Stimulated activated CD8-positive, alpha-beta memory T cell treated with anti-CD3 and anti-CD28 coated beads, Interleukin-15, amount 100 ng/mL, for 1 hour (primary cell): ENCODE measurements around the gene TMEM38A.

Experiments
- DNase-seq: peaks from one replicate; pipeline ENCODE4 v3.0.0-alpha.2; 2020; ENCODE audit warnings: low read depth

TMEM38A gene, protein sequence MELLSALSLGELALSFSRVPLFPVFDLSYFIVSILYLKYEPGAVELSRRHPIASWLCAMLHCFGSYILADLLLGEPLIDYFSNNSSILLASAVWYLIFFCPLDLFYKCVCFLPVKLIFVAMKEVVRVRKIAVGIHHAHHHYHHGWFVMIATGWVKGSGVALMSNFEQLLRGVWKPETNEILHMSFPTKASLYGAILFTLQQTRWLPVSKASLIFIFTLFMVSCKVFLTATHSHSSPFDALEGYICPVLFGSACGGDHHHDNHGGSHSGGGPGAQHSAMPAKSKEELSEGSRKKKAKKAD

DNA sequence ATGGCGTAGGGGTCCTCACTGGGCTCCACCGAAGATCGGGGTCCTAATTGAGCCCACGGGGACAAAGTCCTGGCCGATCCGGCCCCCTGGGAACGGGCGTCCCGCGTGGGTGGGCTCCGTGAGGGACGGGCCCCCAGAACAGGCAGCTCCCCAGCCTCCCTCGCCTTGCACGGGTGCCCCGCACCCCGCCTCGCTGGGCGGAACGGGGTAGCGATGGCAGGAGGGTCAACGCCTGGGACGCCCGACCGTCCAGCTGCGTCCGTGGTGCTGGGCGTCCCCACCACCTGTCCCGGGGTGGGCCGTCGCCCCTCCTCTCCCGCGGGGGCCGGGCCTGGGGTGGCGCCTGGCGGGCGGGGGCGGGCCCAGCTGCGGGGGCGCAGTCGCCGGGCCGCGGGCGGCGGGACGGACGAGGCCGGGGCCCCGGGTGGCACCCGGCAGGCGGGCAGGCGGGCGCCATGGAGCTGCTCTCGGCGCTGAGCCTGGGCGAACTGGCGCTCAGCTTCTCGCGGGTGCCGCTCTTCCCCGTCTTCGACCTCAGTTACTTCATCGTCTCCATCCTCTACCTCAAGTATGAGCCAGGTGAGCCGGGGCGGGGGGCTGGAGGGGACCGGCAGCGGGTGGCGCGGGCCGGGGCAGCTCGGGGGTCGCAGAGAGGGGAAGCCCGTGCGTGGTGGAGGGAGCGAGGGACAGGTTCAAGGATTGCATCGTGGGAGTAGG lies at the start of gene TMEM38A:
Gene TMEM38A (plus strand): TSS at position 377 of the 717 bp plus-strand sequence. CDS start 79 bp downstream, at position 456.
- no peak for DNase-seq

DNA sequence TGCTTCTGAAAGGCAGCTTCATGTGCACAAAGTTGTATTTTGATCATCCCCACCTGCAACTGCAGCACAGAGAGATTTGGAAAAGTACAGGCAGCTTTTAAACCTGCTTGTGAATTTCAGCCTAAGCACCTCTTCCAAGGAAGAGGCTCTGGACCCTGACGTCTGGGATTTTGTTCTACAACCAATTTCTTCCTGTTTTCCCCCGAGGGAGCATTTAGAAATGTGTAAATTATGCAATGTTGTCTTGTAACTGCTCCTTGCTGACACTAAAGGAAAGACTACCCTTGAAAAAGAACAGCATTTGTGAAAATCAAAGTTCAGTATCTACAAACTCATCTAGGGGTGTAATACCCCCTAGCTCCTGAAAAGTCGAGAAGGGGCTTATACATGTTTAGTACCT lies 48.3 kb upstream of the TMEM38A start:
- no peak for DNase-seq

DNA sequence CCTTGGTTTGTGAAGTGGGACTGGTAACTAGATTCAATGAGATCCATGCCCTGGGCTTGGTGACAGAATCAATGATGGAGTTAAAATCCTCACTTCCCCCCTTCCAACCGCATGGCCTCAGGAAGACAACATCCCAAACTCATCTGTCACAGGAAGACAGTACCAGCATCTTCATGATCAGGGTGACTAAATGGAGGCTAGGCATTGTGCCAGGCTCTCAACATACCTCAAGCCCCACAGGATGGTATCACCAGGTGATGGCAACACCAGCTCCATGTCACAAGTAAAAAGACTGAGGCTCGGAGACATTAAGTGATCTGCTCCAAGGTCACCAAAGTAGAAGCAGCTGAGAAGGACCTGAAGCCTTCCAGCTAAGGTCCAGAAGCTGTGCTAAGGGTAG lies 47.1 kb upstream of the TMEM38A start:
- DNase-seq: no peak

DNA sequence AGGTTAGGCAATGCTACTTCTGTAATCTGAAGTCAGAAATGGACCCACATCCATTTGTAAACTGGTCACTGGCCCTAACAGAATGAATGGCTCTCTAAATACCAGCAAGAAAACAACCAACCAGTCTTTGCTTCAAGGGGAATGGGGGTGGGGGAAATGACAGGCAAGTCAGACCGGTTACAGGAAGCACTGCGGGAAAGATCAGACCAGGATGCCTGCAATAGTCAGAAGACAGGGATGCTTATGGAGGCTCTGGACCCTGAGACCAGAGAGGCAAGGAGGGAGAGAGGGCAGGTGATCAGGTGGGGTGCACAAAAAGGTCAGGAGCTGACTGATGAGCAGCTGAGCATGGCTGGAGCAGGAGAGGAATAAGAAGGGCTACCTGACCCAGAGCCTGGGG lies 46.0 kb upstream of the TMEM38A start:
- DNase-seq: no peak

DNA sequence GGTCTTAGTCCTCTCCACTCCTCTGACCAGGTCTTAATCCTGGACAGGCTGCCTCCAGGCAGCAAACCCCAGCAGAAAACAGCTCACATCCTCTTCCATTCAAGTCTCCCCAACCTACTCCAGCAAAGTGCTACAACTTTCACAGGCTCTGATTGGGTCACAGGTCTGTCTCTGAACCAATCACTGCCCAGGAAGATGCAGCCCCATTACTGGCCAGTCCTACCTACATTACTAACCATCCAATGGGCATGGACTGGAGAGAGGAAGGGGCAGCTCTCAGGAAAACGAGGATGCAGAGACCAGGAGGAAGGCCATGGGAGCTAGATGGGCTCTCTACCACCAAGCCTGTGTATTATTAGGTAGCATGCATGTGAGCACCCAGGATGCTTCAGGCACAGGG lies 45.1 kb upstream of the TMEM38A start:
- DNase-seq: no peak

DNA sequence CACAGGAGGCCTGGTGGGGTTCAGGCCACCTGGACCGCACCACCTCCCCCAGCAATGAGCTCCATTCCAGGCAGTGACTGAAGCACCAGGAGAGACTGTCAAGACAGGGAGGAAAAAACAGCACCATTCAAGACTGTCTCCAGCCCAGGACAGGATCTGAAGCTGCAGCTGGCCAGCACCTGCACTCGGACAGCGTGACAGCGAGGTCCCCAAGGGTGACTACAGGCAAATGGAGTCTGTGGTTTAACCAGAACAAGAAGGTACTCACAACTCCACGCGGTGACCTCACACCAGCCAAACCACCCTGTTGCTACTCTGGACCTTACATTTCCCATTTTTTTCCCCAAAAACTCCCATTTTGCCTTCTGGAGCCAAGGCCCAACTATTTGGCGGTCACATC lies 42.7 kb upstream of the TMEM38A start:
- DNase-seq: no peak

DNA sequence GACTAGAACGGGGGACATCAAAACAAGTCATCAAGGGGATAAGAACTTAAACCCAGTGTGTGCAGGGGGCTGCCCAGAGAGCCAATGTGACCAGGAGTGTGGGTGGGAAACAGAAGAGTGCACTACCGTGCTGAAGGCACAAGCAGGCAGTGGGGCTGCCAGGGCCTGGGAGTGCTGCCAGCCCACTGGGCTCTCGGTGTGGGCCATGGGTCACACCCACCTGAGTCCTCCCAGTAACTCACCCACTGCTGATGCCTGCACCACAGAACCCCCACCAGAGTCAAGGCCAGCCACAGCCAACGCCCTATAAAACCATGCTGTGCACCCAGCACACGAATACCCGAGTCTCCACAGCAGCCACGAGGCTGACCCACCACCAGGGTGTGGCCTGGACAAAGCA lies 41.5 kb upstream of the TMEM38A start:
- no peak for DNase-seq

DNA sequence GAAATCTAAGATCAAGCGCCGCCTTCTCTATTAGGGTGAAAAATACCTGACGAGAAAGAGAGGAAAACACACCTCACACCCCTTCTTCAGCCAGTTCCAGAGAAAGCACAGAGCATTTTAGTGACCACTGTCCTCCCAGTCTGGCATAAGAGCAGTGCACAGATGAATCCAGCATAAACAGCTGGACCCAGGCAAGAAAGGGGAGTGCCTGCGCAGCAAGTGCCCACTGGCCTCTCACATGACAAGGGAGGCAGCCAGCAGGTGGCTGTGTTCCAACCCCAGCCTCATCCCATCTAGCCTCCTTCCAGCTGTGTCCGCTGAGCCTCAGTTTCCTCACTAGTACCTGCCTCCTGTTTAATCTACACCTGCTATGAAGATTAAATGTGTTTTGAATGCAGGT lies 40.9 kb upstream of the TMEM38A start:
- DNase-seq: no peak

DNA sequence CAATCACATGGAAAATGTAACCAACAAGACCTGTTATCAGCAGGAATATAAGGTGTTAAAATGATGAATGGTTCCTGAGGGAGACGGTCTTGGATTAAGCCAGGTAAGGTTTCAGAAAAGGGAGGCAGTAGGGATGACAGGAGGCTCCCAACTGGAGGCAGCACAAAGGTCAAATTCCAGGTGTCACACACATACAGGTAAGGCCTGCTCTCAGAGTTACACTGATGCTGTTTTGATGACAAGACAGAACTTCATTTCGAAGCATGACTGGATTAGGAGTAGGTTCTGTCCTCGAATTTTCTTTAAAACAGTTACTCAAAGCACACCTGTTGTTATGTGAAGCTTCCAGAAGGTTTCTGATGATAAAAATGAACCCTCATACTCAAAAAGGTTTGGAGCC lies 40.4 kb upstream of the TMEM38A start:
- DNase-seq: no peak

DNA sequence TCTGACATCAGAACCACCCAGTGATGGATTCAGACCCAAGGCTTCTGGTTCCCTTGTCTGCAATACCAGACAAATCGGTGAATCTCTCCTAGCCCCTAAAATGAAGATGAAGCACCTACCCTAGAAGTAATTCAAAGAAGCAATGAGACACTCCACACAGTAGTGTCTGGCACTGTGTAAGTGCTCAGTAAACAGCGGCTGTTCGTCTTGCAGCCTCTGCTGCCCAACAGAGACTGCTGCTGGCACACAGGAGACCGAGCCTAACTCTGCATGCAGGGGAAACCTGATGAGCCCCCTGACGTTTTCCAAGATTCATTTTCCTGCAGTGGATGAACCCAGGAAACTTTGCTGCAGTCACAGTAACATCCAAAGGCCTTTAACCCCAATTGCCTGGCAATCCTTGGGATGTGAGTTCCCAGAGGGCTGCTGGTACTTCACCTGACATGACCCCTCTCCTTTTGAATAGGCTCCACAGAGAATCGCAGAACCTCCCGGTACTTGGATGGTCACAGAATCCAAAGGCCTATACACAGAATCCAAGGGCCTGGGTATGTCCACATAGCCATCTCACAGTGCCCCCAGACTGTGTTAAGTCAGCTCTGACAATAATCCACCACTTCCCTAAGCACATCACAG lies 39.7 kb upstream of the TMEM38A start:
- DNase-seq: no peak

DNA sequence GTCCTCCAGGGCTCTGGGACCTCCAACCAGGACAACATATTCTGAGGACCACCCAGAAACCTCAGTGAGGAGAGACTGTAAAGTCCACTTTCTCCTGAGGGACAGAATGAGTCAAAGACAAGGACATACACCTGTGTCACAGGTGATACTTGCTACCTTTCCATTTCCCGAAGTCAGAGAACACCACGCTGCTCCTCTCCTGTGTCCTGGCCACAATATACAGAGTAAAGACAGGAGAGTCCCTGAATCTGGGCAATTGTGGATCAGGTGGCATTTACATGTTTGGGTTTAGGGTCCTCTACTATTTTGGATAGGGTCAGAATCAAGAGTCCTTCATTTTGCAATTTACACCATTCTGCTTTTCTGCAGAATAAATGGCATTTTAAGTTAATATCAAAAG lies 37.9 kb upstream of the TMEM38A start:
- no peak for DNase-seq

DNA sequence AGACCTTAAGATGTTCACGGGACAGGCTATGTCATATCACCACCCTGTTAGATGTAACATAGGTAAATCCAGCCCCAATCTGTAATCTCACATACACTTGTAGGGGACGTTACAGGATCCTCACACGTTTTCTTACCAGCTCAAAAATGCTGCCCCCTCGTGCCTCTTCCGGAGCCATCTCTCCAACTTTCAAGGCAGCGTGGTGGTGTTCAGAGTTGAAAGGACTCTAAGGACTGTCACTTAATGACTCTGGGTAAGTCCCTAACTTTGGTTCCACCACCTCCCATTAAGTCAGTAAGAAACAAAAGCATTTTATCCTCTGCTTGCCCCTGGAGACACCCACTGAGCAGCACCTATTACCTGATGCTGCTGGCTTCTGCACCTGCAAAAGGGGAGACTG lies 37.4 kb upstream of the TMEM38A start:
- no peak for DNase-seq

DNA sequence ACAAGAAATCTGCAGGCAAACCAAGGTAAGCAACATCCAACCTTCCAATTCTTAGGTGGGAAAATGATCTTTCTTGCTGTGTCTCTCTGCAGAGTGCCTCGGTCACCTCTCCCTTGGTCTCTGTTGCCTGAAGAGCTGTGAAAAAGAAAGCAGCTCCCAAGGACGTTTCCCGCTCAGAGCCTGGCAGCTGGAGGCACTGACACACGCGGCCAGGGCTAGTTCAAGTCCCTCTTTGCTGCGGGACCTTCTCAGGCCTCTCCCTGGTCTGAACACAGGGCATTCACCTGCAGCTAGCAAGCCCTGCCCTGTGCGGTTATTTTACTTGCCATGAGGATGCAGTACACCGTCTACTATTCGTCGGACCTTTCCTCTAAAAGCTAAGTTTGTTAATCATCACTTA lies 36.7 kb upstream of the TMEM38A start:
- DNase-seq: no peak

DNA sequence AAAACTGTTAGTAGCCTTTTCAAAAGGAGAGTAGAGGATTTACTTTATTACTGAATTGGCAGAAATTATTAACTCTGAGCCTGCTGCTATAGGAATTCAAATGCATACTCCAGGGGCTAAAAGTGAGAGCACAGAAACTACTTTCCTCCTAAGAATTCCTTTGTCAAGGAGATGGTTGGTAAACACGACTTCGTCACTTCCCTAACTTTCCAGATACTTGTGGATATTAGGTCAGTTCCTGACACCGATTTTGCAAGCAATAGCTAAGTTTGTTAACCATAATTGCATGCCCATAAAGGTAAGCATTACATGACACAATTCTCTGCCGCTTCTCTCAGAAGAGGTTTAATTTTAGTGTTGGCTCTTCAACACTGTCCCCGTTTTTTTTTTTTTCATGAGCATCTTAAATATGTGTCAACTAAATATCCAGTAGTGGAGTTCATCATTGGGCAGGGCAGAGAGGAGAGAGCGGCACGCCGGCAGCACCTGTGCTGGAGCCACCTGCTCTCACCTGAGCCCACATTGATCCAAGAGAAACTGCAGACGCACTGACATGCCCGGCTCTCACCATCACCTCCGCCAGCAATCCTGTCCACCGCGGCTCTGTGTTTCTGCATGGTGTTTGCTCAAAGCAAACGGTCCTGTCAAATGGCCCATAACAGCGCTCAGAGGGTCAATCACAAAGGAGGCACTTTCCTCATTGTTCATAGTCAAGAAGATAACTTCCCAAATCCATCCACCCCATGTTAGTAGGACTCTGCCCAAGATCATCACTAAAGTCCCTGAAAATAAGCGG lies 35.6 kb upstream of the TMEM38A start:
- no peak for DNase-seq

DNA sequence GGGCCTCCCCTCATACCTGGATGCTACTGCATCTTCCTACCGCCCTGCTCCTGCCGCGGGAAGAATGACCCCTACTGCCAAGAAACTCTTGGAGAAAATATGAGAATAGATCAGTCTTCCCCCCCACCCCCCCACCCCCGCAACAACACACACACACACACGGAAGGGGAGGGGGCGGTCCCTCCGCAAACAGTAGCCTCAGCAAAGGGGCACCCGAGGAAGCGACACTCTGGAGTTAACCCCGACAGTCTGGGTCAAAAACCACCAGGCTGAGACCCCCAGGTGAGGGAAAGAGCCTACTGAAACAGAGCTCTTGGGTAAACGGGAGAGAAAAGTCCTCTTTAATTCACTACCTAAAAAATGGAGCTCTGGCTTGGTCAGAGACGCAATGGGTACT lies 34.1 kb upstream of the TMEM38A start:
- no peak for DNase-seq

DNA sequence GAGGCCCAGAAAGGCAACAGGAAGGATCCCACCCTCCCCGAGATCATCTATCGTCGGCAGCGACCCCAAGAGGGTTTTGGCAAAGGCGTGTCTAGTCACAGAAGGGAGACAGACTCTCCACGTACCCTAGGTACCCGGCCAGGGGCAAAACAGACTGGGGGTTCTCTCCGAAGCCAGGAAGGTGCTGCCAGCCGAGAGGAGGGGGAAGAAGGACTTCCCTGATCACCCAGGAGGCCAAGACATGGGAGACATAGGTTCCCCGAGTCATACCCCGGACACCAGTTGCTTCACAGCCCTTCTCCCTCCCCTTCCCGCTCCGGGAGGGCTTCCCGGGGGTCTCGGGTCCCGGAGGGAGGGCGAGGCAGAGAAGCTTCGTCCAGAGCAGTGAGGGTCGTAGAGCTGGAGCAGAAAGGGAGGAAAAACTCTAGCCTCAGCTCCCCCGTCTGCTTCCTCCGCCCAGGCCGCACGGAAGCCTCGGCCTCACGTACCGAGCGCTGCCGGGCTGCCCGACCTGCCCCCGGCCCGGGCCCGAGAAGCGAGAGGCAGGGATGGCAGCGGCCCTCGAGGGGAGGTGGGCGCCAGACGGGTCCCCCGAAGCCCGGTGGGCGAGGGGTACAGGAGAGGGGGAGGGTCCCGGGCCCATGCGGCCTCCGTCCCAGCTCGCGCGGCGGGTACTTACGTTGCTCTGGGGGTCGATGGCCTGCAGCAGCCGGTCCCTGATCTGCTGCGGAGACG lies 33.6 kb upstream of the TMEM38A start:
- DNase-seq: no peak

DNA sequence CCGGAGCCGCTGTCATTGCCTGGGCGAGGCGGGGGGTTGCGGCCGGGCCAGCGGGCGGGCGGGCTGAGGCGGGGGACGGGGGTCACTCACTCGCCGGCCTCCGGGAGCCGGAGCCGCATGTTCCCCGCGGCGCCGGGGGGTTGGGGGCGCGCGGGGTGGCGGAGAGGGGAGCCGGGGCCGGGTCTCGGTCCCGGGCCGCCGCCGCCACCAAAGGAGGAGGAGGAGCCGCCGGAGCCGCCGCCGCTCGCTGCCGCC lies 33.1 kb upstream of the TMEM38A start:
- DNase-seq: no peak

DNA sequence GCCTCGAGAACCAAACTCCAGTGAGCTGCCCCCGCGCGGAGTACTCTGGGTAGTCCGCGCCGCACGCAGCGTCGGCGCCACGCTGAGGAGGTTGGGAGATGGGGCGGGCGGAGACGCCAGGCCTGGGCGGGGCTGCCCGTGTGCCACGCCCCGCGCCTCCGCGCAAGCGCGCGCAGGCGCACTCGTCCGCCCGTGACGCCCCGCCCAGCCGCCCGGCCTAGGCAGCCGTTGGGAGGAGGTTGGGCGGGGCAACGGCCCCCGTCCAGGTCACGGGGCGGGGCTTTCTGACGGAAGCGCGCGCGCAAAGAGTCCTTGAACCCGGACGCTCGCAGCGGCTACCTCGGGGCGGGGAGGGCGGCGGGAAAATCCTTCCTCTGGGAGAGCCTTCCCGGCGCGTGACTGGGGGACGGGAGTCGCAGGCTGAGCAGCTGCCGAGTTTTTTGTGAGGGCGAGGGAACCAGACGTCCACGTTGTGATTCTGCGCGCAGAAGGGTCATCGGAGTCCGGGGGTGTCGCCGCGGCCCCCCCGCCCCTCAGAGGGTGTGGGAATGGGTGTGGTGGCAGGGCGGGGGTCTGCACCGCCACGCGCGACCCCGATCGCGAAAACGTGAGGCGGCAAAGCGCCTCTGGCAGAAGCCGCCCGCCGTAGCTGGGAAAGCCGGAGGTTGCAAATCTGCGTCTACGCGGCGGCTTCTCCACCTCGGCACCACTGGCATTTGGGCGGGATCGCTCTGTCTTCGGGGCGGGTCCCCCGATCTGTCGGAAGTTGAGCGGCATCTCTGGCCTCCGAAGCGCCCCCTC lies 32.6 kb upstream of the TMEM38A start, which contains the start of gene MED26:
Gene MED26 (minus strand): TSS at position 22 of the 801 bp plus-strand sequence. CDS start 261 bp downstream, outside the sequence.
- peak; percentile 87 for DNase-seq

DNA sequence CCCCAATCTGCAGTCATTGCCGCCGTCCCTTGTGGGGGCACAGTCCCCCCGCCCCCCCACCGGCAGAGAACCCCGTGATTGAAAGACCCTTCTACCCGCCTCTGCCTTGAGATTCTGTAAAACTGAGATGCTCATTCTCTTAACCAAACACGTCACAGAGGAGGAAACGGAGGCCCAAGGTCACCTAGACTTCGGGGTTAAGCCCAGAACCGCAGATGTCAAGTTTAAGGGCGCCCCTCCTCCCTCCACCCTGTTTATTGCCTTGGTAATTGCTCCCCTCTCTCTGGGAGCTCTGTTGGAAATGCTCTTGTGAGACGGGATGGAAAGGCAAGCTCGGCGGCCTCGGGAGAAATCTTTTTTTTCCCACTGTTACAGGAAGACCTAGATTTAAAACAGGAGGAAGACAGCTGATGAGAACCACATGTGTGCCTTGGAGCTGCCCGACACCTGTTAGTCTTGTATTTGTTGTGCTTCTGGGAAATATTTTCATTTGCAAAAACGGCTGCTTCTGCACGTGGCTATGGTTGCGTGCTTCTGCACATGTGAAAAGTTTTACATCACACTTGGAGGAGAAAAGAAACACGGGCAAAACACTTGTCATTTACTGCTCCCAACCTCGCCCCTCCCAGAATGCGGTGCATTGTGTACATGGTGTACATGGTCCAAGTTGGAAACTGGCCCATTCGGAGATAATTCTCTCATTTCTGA lies 31.8 kb upstream of the TMEM38A start:
- DNase-seq: no peak

DNA sequence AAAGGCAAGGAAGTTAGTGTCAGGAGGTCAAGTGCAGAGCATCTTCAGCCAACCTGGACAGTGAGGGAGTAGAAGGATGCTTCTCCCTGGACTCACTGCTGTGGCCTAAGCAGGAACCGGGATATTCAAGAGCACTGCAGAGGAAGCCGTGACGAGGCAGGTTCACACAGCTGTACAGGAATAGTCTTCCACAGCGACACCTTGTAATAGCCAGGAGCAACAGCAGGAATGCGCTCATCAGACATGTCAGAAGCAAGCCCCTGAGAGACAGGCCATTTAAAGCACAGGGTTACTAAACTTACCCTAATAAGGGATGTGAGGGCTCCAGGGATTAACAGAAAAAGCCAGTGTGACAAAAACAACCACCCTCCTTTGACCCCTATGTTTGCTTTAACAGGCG lies 29.5 kb upstream of the TMEM38A start:
- no peak for DNase-seq

DNA sequence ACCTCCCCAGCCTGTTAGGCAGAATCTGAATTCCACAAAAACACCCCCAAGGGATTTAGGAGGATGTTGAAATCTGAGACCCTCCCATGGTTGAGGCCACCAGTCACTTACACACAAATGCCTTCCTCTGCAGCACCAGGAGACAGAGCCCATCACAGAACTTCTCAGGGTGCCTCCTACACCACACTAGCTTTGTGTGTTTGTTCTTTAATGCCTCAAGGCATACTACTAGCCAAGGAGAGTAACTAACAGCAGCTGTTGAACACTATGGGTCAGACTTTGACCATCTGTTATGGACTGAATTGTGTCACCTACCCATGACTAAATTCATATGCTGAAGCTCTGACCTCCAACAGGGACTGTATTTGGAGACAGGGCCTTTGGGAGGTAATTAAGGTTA lies 23.4 kb upstream of the TMEM38A start:
- no peak for DNase-seq
